ENCODE data around the gene CMSS1.

The CMSS1 gene

GRCh38 chr3:99910752-99911290, 93.2 kb downstream of the CMSS1 start:
- no peak for DNase-seq

GRCh38 chr3:99911433-99911832, 93.8 kb downstream of the CMSS1 start:
- DNase-seq, result no peak

GRCh38 chr3:99915906-99916432, 98.3 kb downstream of the CMSS1 start:
- no peak for DNase-seq

- DNase-seq, result no peak
Observed at GRCh38 chr3:99918715-99919114, 101.1 kb downstream of the CMSS1 start.

- DNase-seq, result no peak
Observed at GRCh38 chr3:99919694-99920093, 102.0 kb downstream of the CMSS1 start.

- DNase-seq, result peak; percentile 25
Observed at GRCh38 chr3:99920481-99921376, 103.1 kb downstream of the CMSS1 start.

GRCh38 chr3:99921377-99921695, 103.7 kb downstream of the CMSS1 start:
- no peak for DNase-seq

- DNase-seq, result no peak
Observed at GRCh38 chr3:99921986-99922385, 104.3 kb downstream of the CMSS1 start.

- DNase-seq, result no peak
Observed at GRCh38 chr3:99923873-99924272, 106.2 kb downstream of the CMSS1 start.

GRCh38 chr3:99925584-99926230, 108.0 kb downstream of the CMSS1 start:
- no peak for DNase-seq

GRCh38 chr3:99927671-99928457, 110.2 kb downstream of the CMSS1 start:
- no peak for DNase-seq

GRCh38 chr3:99928771-99929744, 111.4 kb downstream of the CMSS1 start:
- no peak for DNase-seq

GRCh38 chr3:99929745-99930139, 112.1 kb downstream of the CMSS1 start:
- no peak for DNase-seq

GRCh38 chr3:99931059-99931458, 113.4 kb downstream of the CMSS1 start:
- DNase-seq, result no peak

- no peak for DNase-seq
Observed at GRCh38 chr3:99933971-99934750, 116.5 kb downstream of the CMSS1 start.

- no peak for DNase-seq
Observed at GRCh38 chr3:99934975-99935797, 117.5 kb downstream of the CMSS1 start.

GRCh38 chr3:99938270-99938911, 120.7 kb downstream of the CMSS1 start:
- no peak for DNase-seq

- no peak for DNase-seq
Observed at GRCh38 chr3:99939876-99940275, 122.2 kb downstream of the CMSS1 start.

GRCh38 chr3:99940350-99940749, 122.7 kb downstream of the CMSS1 start:
- DNase-seq, result no peak

- DNase-seq, result no peak
Observed at GRCh38 chr3:99941211-99941610, 123.5 kb downstream of the CMSS1 start.

Data from inflammatory macrophage treated with lipopolysaccharide for 4 hours (primary cell).